Measurements from ENCODE around the gene HOXA13.

Gene HOXA13

GRCh38 chr7:27149842-27150567 is 49.9 kb downstream of the HOXA13 start:
- in situ Hi-C loops (cut with MboI; ENCODE audit: low sequenced_read_pairs): no loop called here

GRCh38 chr7:27148756-27149641 is 50.9 kb downstream of the HOXA13 start:
- in situ Hi-C loops (cut with MboI; ENCODE audit: low sequenced_read_pairs): no loop called here

GRCh38 chr7:27148031-27148755 is 51.7 kb downstream of the HOXA13 start:
- in situ Hi-C loops (cut with MboI; ENCODE audit: low sequenced_read_pairs): no loop called here

- in situ Hi-C loops (cut with MboI; ENCODE audit: low sequenced_read_pairs): no loop called here
Observed at GRCh38 chr7:27147199-27148030, 52.5 kb downstream of the HOXA13 start, which contains the start of gene HOXA6. TSS of gene HOXA6 (minus strand) at chr7:27147774. CDS start at chr7:27147749, 25 bp downstream.

- in situ Hi-C loops (cut with MboI; ENCODE audit: low sequenced_read_pairs): no loop called here
Observed at GRCh38 chr7:27146491-27147198, 53.2 kb downstream of the HOXA13 start.

- in situ Hi-C loops (cut with MboI; ENCODE audit: low sequenced_read_pairs): no loop called here
Observed at GRCh38 chr7:27145914-27146412, 53.9 kb downstream of the HOXA13 start.

GRCh38 chr7:27145165-27145913 is 54.6 kb downstream of the HOXA13 start:
- in situ Hi-C loops (cut with MboI; ENCODE audit: low sequenced_read_pairs): no loop called here

GRCh38 chr7:27144781-27145164 is 55.1 kb downstream of the HOXA13 start:
- in situ Hi-C loops (cut with MboI; ENCODE audit: low sequenced_read_pairs): no loop called here

Measured in hTERT RPE-1 (cell line).